Testis (tissue), 3 donors: ENCODE data around the gene ADCY2. TPM values are rescaled to one million over a fixed set of nuclear protein-coding genes. Genes with fewer than 3 reads are reported as not detected.

Source experiments
- DNase-seq: peaks from one replicate; pipeline ENCODE4 v3.0.0-alpha.2; 2019
- H3K27ac ChIP-seq, 2 donors: fragments of 200-600 bp; sonication (generic); one replicate each; pipeline ENCODE4 v1.5.1; 2019
- H3K27me3 ChIP-seq: fragments of 200-600 bp; sonication (generic); one replicate; pipeline ENCODE4 v1.5.1; 2019
- H3K36me3 ChIP-seq: fragments of 200-600 bp; sonication (generic); one replicate; pipeline ENCODE4 v1.5.1; 2017; ENCODE audit warnings: low read depth; ENCODE audit errors: missing control alignments
- H3K4me1 ChIP-seq: fragments of 200-600 bp; sonication (generic); one replicate; pipeline ENCODE4 v1.5.1; 2019
- H3K4me3 ChIP-seq, 2 donors: fragments of 200-600 bp; sonication (generic); one replicate each; pipeline ENCODE4 v1.5.1; 2017 to 2019
- H3K9me3 ChIP-seq: fragments of 200-600 bp; sonication (generic); one replicate; pipeline ENCODE4 v1.5.1; 2017
- POLR2A ChIP-seq: fragments of 450-650 bp; IDR thresholded peaks from one replicate; pipeline ENCODE4 v1.6.1; 2017; ENCODE audit warnings: antibody characterized with exemption, mild to moderate bottlenecking, moderate library complexity
- WGBS, 2 donors: methylation state at CpG; one replicate each; pipeline ENCODE4 v1.1.5; 2018; 5-methylcytosine and 5-hydroxymethylcytosine counted together
- intact Hi-C: fragments of 100-400 bp; cut with DNase I; formaldehyde crosslinking; loops from one replicate; pipeline ENCODE4 v1.15.1; 2023; ENCODE audit warnings: low total_unique reads
- polyA plus RNA-seq: library from polyadenylated mRNA; stranded (reverse); fragments of 350-450 nt; fragmentation: Illumina TruSeq; extraction: RNeasy Lipid Tissue Mini Kit (QIAGEN cat#74804); gene quantifications from one replicate; pipeline ENCODE4 v1.2.3, GENCODE V29; 2014; ENCODE audit warnings: low read depth, low replicate concordance; ENCODE audit not compliant: insufficient read depth
- total RNA-seq, 2 donors: library from RNA; depleted of rRNA; stranded (reverse); fragments of >200 nt; gene quantifications; one replicate each; pipeline ENCODE4 v1.2.3, GENCODE V29; 2016
- TF ChIP-seq, protein P1 (sequence below), 3 experiments: fragments of 450-650 bp in 2 of 3; fragments of 200-600 bp in 1 of 3; sonication (generic) in 1 of 3; IDR thresholded peaks; one replicate each; pipeline ENCODE4 v1.5.1; 2016 to 2019; ENCODE audit warnings: antibody characterized with exemption in 3 of 3, mild to moderate bottlenecking in 2 of 3, moderate library complexity in 1 of 3

ADCY2 gene
- total and polyA plus RNA-seq, 3 donors from 2014 or later, result 9.4 to 18.5 (median 10.5) TPM

DNA sequence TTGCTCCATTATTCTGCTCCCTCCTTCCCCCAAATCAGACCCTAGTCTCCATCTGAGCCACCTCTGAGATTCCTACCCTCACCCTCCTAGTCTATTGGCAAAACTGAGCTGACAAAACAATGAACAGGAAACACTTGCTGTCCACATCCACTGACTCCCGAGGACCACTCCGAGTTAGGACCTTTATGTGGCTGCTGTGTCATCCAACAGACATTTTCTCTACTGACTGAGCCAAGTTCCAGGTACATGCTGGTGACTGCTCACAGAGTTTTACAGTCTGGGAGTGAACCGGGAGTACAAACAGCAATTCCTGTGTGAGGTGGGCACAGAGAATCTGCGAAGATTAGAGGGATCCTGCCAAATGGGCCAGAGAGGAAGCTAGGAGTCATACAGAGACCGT is 415.8 kb downstream of the ADCY2 start:
- Histone ChIP-seq H3K36me3 (no peaks in the 10 kb centered on the region), H3K27me3 (no peaks in the 10 kb centered on the region), H3K27ac (no peak overlapping the region), H3K4me3 (no peak overlapping the region), H3K4me1 (no peaks in the 10 kb centered on the region), H3K9me3 (no peaks in the 10 kb centered on the region)
- 75 to 78% methylated on average over 5 of the region's 5 CpGs for WGBS, 2 donors
- DNase-seq, result no peak
- TF ChIP-seq POLR2A, result no peak
- TF ChIP-seq, protein P1, sequence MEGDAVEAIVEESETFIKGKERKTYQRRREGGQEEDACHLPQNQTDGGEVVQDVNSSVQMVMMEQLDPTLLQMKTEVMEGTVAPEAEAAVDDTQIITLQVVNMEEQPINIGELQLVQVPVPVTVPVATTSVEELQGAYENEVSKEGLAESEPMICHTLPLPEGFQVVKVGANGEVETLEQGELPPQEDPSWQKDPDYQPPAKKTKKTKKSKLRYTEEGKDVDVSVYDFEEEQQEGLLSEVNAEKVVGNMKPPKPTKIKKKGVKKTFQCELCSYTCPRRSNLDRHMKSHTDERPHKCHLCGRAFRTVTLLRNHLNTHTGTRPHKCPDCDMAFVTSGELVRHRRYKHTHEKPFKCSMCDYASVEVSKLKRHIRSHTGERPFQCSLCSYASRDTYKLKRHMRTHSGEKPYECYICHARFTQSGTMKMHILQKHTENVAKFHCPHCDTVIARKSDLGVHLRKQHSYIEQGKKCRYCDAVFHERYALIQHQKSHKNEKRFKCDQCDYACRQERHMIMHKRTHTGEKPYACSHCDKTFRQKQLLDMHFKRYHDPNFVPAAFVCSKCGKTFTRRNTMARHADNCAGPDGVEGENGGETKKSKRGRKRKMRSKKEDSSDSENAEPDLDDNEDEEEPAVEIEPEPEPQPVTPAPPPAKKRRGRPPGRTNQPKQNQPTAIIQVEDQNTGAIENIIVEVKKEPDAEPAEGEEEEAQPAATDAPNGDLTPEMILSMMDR (IDR thresholded peaks at IDR 0.05), result no peak
- intact Hi-C loops, result no loop called here

DNA sequence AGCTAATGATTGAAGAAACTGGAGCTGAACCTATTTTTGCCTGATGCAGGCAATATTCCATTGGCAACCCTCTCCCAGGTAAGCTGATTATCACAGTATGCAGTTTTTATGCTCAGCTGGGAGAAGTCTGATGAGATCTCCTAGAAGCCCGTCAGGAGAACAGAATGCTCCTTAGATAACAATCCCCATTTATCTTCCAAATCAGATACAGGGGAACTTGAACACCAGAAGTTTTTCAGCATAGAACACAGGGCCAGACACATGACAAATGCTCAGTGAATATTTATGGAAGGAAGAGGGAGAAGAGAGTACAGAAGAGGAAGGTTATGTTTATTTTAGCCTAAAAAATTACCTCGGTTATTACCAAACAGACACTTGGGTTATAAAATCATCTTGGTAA is 417.1 kb downstream of the ADCY2 start:
- TF ChIP-seq, protein P1 (IDR thresholded peaks at IDR 0.05), result no peak
- no peak for TF ChIP-seq POLR2A
- Histone ChIP-seq H3K4me3 (no peak overlapping the region), H3K9me3 (no peaks in the 10 kb centered on the region), H3K27me3 (no peaks in the 10 kb centered on the region), H3K36me3 (no peaks in the 10 kb centered on the region), H3K4me1 (no peaks in the 10 kb centered on the region), H3K27ac (no peak overlapping the region)
- 44 to 53% methylated on average over 2 of the region's 2 CpGs for WGBS, 2 donors
- intact Hi-C loops, result no loop called here
- DNase-seq, result no peak

DNA sequence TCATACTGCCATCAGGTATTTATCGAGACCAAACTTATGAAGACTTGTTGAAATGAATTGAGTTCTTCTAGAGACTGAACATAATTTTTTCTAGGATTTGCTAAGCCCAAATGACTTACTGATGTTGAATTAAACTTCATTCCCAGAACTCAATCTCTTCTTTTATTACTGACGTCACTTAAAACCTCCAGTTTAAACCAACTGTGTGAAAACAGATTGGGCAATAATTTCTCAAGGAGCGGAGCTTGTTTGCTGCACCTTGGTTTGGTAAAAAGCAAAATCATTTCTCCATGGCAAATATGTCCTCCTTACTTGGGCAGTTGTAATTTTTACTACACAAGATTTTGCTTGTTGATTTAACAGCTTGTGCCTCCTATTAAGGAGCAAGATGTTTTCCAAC is 417.6 kb downstream of the ADCY2 start:
- no peak overlapping the region for H3K4me3 ChIP-seq
- no peak overlapping the region for H3K27ac ChIP-seq
- intact Hi-C loops, result no loop called here
- H3K36me3 ChIP-seq, result no peaks in the 10 kb centered on the region
- no peak for DNase-seq
- no peaks in the 10 kb centered on the region for H3K27me3 ChIP-seq
- TF ChIP-seq POLR2A, result no peak
- TF ChIP-seq, protein P1 (IDR thresholded peaks at IDR 0.05), result no peak
- no peaks in the 10 kb centered on the region for H3K9me3 ChIP-seq
- H3K4me1 ChIP-seq, result no peaks in the 10 kb centered on the region
- 78 to 79% methylated on average over 3 of the region's 3 CpGs for WGBS, 2 donors

DNA sequence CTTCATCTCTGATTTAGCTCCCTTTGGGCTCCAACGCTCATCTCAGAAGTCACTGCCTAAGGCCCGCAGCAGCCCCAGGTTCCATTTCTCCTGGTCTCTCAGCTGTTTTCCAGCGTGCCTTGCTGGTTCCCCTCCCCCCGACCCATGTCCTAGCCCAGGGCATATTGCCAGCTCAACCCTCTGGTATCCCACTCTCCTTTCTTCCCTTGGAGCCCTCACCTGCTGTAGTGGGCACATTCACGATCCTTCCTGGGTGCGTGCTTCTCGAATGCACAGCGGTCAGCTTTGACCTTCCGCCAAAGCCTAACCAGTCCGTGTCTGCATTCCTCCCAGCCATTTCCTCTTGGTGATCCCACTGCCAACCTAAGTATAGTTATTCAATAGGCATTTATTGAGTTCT is 418.9 kb downstream of the ADCY2 start:
- Histone ChIP-seq H3K9me3 (no peaks in the 10 kb centered on the region), H3K27ac (no peak overlapping the region), H3K27me3 (no peaks in the 10 kb centered on the region), H3K36me3 (no peaks in the 10 kb centered on the region), H3K4me3 (no peak overlapping the region), H3K4me1 (no peaks in the 10 kb centered on the region)
- intact Hi-C loops, result no loop called here
- TF ChIP-seq, protein P1 (IDR thresholded peaks at IDR 0.05), result no peak
- TF ChIP-seq POLR2A, result no peak
- WGBS, 2 donors, result 92 to 96% methylated on average over 10 of the region's 10 CpGs
- DNase-seq, result no peak

DNA sequence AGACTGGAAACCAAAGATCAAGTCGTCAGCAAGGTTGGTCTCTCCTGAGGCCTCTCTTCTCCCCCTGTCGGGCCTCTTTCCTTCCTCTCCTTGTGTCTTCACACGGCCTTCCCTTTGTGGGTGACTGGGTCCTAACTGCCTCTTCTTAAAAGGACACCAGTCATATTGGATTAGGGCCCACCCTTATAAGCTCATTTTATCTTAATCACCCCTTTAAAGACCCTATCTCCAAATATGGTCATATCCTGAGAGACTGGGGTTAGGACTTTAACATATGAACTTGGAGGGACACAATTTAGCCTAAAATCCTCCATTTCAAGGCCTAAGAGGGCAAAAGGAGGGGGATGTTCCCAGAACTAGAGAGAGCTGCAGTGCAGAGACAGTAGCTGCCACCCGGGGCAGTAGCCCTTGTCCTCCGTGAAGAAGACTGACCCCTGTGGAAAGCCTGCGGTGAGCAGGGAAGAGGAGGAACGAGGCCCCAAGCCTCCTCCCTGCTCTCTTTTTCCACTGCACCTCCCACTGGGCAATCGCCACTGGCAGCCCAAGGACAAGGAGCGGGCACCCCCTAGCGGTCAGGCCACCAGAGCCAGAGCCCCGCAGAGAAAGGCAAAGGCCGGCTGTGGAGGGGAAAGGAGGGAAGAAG is 420.1 kb downstream of the ADCY2 start:
- WGBS, 2 donors, result 47% methylated on average over 12 of the region's 12 CpGs
- H3K36me3 ChIP-seq, result no peaks in the 10 kb centered on the region
- TF ChIP-seq, protein P1 (IDR thresholded peaks at IDR 0.05), result peak; percentile 42 to 75 (median 70)
- no peak for TF ChIP-seq POLR2A
- H3K4me1 ChIP-seq, result no peaks in the 10 kb centered on the region
- intact Hi-C loops, result no loop called here
- no peak overlapping the region for H3K4me3 ChIP-seq
- DNase-seq, result peak; percentile 88
- H3K9me3 ChIP-seq, result no peaks in the 10 kb centered on the region
- H3K27ac ChIP-seq, result no peak overlapping the region
- no peaks in the 10 kb centered on the region for H3K27me3 ChIP-seq
